Panc1 (cell line): ENCODE data around the gene PRKCA. TPM values are rescaled to one million over a fixed set of nuclear protein-coding genes. Genes with fewer than 3 reads are reported as not detected.

Source experiments
- ATAC-seq: fragments of 200-7000 bp; cut with Tn5 transposase; 2 replicates; pipeline ENCODE4 v1.9.1; 2020; ENCODE audit warnings: mild to moderate bottlenecking, moderate library complexity
- BruUV-seq: library from RNA; stranded (reverse); fragments of 400-500 nt; replicated peaks from 2 replicates; lab custom pipeline; 2021; lab: Mats Ljungman, UMichigan
- CTCF ChIA-PET: fragments of 300-600 bp; sonication (Branson Sonifier 250); formaldehyde crosslinking; loops from one replicate; lab custom pipeline; 2022; ENCODE audit warnings: antibody characterized with exemption; lab: Charles Lee
- POLR2A ChIA-PET: fragments of 300-600 bp; sonication (Branson Sonifier 250); formaldehyde crosslinking; loops from one replicate; lab custom pipeline; 2022; ENCODE audit warnings: antibody characterized with exemption; lab: Charles Lee
- DNase-seq: peaks from one replicate; pipeline ENCODE4 v3.0.0-alpha.2; 2010; ENCODE audit warnings: low read depth, low spot score
- H3K27ac ChIP-seq: 2 replicates; pipeline ENCODE4 v1.5.1; 2011; ENCODE audit warnings: mild to moderate bottlenecking, low read length, inconsistent platforms
- H3K27me3 ChIP-seq: fragments of 200-500 bp; sonication (Bioruptor generic); 2 replicates; pipeline ENCODE4 v1.6.0; 2014; ENCODE audit warnings: low read length, inconsistent platforms; ENCODE audit not compliant: control insufficient read depth, insufficient read depth
- H3K36me3 ChIP-seq: fragments of 200-500 bp; sonication (Bioruptor generic); 2 replicates; pipeline ENCODE4 v1.5.1; 2014; ENCODE audit warnings: inconsistent platforms, mild to moderate bottlenecking, low read length, moderate library complexity; ENCODE audit not compliant: control insufficient read depth, insufficient read depth
- H3K4me1 ChIP-seq: 2 replicates; pipeline ENCODE4 v1.5.1; 2011; ENCODE audit warnings: inconsistent platforms, mild to moderate bottlenecking, low read length, moderate library complexity; ENCODE audit not compliant: control insufficient read depth, insufficient read depth
- H3K4me3 ChIP-seq, 2 experiments: 2 replicates each; pipeline ENCODE4 v1.5.1; 2011 to 2012; ENCODE audit warnings: low read depth in 2 of 2, low read length in 2 of 2, mild to moderate bottlenecking in 2 of 2, inconsistent platforms in 1 of 2, moderate library complexity in 1 of 2
- H3K9me3 ChIP-seq: fragments of 200-500 bp; sonication (Bioruptor generic); 2 replicates; pipeline ENCODE4 v1.5.1; 2014; ENCODE audit warnings: low read depth, mild to moderate bottlenecking, inconsistent platforms, low read length, moderate library complexity; ENCODE audit not compliant: control insufficient read depth, insufficient read depth
- POLR2AphosphoS5 ChIP-seq: IDR thresholded peaks from 2 replicates; pipeline ENCODE4 v1.6.1; 2012; ENCODE audit warnings: mild to moderate bottlenecking, low read depth, low read length, moderate library complexity
- SIN3A ChIP-seq: IDR thresholded peaks from 2 replicates; pipeline ENCODE4 v1.6.1; 2012; ENCODE audit warnings: low read depth, mild to moderate bottlenecking, low read length, moderate library complexity, borderline replicate concordance; ENCODE audit not compliant: insufficient read depth
- TCF7L2 ChIP-seq: IDR thresholded peaks from 2 replicates; pipeline ENCODE4 v1.6.1; 2011; ENCODE audit warnings: mild to moderate bottlenecking, low read depth, low read length, inconsistent platforms
- in situ Hi-C: cut with HindIII; loops from 2 replicates; pipeline ENCODE4 v1.10.0; 2016; ENCODE audit warnings: low sequenced_read_pairs, low pct_unique_long_range_greater_than_20kb
- intact Hi-C: fragments of 100-400 bp; cut with micrococcal nuclease; formaldehyde crosslinking; loops from one replicate; pipeline ENCODE4 v1.10.0; 2022; ENCODE audit not compliant: unreplicated experiment
- total RNA-seq: library from RNA; stranded (reverse); gene quantifications from one replicate; pipeline ENCODE4 v1.2.1, GENCODE V29; 2021; ENCODE audit not compliant: unreplicated experiment
- TF ChIP-seq, protein P1 (sequence below): fragments of 450-650 bp; IDR thresholded peaks from 2 replicates; pipeline ENCODE4 v1.5.1; 2017; ENCODE audit warnings: mild to moderate bottlenecking
- TF ChIP-seq, protein P2 (sequence below), 2 experiments: IDR thresholded peaks; 2 replicates each; pipeline ENCODE4 v1.6.1; 2011 to 2012; ENCODE audit warnings: low read depth in 2 of 2, control low read depth in 1 of 2, low read length in 1 of 2, mild to moderate bottlenecking in 1 of 2, moderate library complexity in 1 of 2; ENCODE audit not compliant: insufficient read depth in 1 of 2

Gene PRKCA
- total RNA-seq, 1 experiment from 2014 or later, result 53.0 TPM

DNA sequence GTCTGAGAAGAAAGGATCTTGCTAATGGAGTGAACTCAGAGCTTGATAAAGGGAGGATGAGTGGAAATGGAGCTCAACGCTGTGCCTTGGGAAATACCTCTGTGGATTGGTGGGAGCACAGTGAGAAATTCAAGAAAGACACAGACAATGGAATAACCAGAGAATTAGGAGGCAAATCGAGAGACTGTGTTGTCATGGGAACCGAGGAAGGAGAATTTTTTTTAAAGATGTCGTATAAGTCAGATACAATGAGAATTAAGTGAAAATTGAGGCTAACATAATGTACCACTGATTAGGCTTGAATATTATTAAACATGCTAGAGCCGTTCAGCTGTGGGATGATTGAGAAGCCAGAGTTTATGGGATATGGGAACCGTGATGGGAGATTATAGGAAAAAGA, 134.2 kb downstream of the PRKCA start:
- CTCF ChIA-PET, result interaction anchor here (0.5 kb wide), 1 partner anchor 135 kb away, joined by 7 read pairs; no protein-coding TSS in a partner anchor
- no peak overlapping the region for H3K27ac ChIP-seq
- H3K4me3 ChIP-seq, result no peak overlapping the region
- peaks cover 9% of the 10 kb centered on the region for H3K4me1 ChIP-seq
- ATAC-seq (no peak), DNase-seq (no peak)
- in situ Hi-C loops, result no loop called here
- intact Hi-C loops, result no loop called here
- POLR2A ChIA-PET, result no interaction called here
- H3K36me3 ChIP-seq, result no peaks in the 10 kb centered on the region
- no peaks in the 10 kb centered on the region for H3K9me3 ChIP-seq
- BruUV-seq, result no TSS peak
- TF ChIP-seq POLR2AphosphoS5, result no peak
- no peak for TF ChIP-seq TCF7L2
- TF ChIP-seq SIN3A, result no peak
- TF ChIP-seq, protein P1, sequence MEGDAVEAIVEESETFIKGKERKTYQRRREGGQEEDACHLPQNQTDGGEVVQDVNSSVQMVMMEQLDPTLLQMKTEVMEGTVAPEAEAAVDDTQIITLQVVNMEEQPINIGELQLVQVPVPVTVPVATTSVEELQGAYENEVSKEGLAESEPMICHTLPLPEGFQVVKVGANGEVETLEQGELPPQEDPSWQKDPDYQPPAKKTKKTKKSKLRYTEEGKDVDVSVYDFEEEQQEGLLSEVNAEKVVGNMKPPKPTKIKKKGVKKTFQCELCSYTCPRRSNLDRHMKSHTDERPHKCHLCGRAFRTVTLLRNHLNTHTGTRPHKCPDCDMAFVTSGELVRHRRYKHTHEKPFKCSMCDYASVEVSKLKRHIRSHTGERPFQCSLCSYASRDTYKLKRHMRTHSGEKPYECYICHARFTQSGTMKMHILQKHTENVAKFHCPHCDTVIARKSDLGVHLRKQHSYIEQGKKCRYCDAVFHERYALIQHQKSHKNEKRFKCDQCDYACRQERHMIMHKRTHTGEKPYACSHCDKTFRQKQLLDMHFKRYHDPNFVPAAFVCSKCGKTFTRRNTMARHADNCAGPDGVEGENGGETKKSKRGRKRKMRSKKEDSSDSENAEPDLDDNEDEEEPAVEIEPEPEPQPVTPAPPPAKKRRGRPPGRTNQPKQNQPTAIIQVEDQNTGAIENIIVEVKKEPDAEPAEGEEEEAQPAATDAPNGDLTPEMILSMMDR, result no peak
- TF ChIP-seq, protein P2, sequence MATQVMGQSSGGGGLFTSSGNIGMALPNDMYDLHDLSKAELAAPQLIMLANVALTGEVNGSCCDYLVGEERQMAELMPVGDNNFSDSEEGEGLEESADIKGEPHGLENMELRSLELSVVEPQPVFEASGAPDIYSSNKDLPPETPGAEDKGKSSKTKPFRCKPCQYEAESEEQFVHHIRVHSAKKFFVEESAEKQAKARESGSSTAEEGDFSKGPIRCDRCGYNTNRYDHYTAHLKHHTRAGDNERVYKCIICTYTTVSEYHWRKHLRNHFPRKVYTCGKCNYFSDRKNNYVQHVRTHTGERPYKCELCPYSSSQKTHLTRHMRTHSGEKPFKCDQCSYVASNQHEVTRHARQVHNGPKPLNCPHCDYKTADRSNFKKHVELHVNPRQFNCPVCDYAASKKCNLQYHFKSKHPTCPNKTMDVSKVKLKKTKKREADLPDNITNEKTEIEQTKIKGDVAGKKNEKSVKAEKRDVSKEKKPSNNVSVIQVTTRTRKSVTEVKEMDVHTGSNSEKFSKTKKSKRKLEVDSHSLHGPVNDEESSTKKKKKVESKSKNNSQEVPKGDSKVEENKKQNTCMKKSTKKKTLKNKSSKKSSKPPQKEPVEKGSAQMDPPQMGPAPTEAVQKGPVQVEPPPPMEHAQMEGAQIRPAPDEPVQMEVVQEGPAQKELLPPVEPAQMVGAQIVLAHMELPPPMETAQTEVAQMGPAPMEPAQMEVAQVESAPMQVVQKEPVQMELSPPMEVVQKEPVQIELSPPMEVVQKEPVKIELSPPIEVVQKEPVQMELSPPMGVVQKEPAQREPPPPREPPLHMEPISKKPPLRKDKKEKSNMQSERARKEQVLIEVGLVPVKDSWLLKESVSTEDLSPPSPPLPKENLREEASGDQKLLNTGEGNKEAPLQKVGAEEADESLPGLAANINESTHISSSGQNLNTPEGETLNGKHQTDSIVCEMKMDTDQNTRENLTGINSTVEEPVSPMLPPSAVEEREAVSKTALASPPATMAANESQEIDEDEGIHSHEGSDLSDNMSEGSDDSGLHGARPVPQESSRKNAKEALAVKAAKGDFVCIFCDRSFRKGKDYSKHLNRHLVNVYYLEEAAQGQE (IDR thresholded peaks at IDR 0.05; ENCODE audit: insufficient read depth in 1 of 2, low read depth in 2 of 2, low read length in 1 of 2), result no peak
- H3K27me3 ChIP-seq, result no peaks in the 10 kb centered on the region

DNA sequence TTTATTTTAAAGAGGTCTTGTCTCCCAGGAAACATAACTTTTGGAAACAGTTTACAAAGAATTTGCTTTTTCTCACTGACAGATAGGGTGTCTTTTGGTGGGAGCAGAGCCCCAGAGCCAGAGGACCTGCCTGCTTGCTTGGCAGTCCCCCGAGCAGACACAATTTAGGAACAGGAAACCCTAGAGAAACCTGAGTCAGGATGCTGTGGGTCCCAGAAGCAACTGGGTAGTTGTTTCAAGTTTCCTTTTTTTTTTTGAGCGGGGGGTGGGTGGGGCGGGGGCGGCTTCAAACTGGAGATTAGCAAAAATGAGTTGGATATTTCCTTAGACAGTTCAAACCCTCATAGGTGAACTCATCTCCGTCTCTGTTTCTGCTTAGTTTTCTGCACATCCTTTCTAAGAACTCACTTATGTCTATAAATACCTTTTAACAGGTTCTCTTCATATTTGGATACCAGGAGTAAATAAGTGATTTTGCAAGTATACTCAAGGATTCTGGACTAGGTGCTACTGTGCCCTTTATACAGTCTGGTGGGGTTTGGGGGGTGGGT, 135.1 kb downstream of the PRKCA start:
- intact Hi-C loops (no loop called here), in situ Hi-C loops (no loop called here)
- no peak overlapping the region for H3K27ac ChIP-seq
- ChIA-PET CTCF (no interaction called here), POLR2A (interaction anchor here (0.6 kb wide), 1 partner anchor 21 kb away, joined by 3 read pairs; no protein-coding TSS in a partner anchor)
- TF ChIP-seq POLR2AphosphoS5, result no peak
- TF ChIP-seq SIN3A, result no peak
- TF ChIP-seq, protein P2 (IDR thresholded peaks at IDR 0.05; ENCODE audit: insufficient read depth in 1 of 2, low read depth in 2 of 2, low read length in 1 of 2), result no peak
- TF ChIP-seq, protein P1, result no peak
- TF ChIP-seq TCF7L2, result no peak
- H3K4me3 ChIP-seq, result no peak overlapping the region
- H3K27me3 ChIP-seq, result no peaks in the 10 kb centered on the region
- H3K9me3 ChIP-seq, result no peaks in the 10 kb centered on the region
- DNase-seq (no peak), ATAC-seq (no peak)
- no TSS peak for BruUV-seq
- H3K4me1 ChIP-seq, result peaks cover 4% of the 10 kb centered on the region
- no peaks in the 10 kb centered on the region for H3K36me3 ChIP-seq
